IPS DF 19.7 (cell line): ENCODE results near the gene PNPLA2.

Experiments used
- DNase-seq: peaks from one replicate; pipeline ENCODE4 v3.0.0-alpha.2; 2013; ENCODE audit warnings: low read depth, low spot score

PNPLA2 gene

GRCh38 chr11:815675-816432 is 2.9 kb upstream of the PNPLA2 start:
- DNase-seq = no peak

GRCh38 chr11:816433-816779 is 2.3 kb upstream of the PNPLA2 start:
- no peak for DNase-seq

- DNase-seq = no peak
Measured at GRCh38 chr11:819129-819931, 616 bp downstream of the PNPLA2 start.

- DNase-seq = no peak
Measured at GRCh38 chr11:819943-820649, 1.4 kb downstream of the PNPLA2 start.

GRCh38 chr11:820655-821511 is 2.2 kb downstream of the PNPLA2 start:
- DNase-seq = no peak

GRCh38 chr11:821512-822371 is 3.0 kb downstream of the PNPLA2 start:
- no peak for DNase-seq

- no peak for DNase-seq
Measured at GRCh38 chr11:823441-824291, 5.0 kb downstream of the PNPLA2 start.

- no peak for DNase-seq
Measured at GRCh38 chr11:824292-824880, 5.7 kb downstream of the PNPLA2 start.

GRCh38 chr11:824942-825341 is 6.2 kb downstream of the PNPLA2 start:
- DNase-seq = no peak

GRCh38 chr11:825366-826226 is 6.9 kb downstream of the PNPLA2 start:
- no peak for DNase-seq

- DNase-seq = no peak
Measured at GRCh38 chr11:826227-826621, 7.5 kb downstream of the PNPLA2 start.

- no peak for DNase-seq
Measured at GRCh38 chr11:826836-827145, 8.1 kb downstream of the PNPLA2 start.

- DNase-seq = no peak
Measured at GRCh38 chr11:827146-827896, 8.6 kb downstream of the PNPLA2 start.

GRCh38 chr11:827897-828192 is 9.1 kb downstream of the PNPLA2 start, which contains the start of gene CRACR2B:
Gene CRACR2B, plus strand, starts transcription at chr11:827919. Its CDS starts 689 bp downstream, at chr11:828608.
- DNase-seq = no peak

GRCh38 chr11:828506-829175 is 9.9 kb downstream of the PNPLA2 start:
- no peak for DNase-seq

- no peak for DNase-seq
Measured at GRCh38 chr11:829176-829846, 10.6 kb downstream of the PNPLA2 start.

GRCh38 chr11:829847-830294 is 11.2 kb downstream of the PNPLA2 start:
- no peak for DNase-seq
